ENCODE measurements around the gene PODXL2.

- TF ChIP-seq TARDBP (IDR thresholded peaks at IDR 0.05): no peak
- no peak for TF ChIP-seq SP1 (IDR thresholded peaks at IDR 0.05)
- TF ChIP-seq ZNF384 (IDR thresholded peaks at IDR 0.05): no peak
- no peak for TF ChIP-seq L3MBTL2 (conservative IDR thresholded peaks at IDR 0.05)
- TF ChIP-seq PKNOX1 (IDR thresholded peaks at IDR 0.05): no peak
- TF ChIP-seq NFRKB (IDR thresholded peaks at IDR 0.05): no peak
Measured at GRCh38 chr3:127655641-127656040, 26.7 kb downstream of the PODXL2 start.
